HG03442 (cell line): ENCODE results near the gene DTD2.
"Not testable (repeated sequence)": the region's sequence is repeated elsewhere in the genome, so short reads cannot be mapped to it uniquely, and the experiment has no call there.

Source experiments
- ATAC-seq: cut with Tn5 transposase; IDR thresholded peaks from one replicate; pipeline ENCODE4 v1.9.1; 2021; ENCODE audit warnings: mild to moderate bottlenecking, moderate library complexity; ENCODE audit not compliant: unreplicated experiment

DTD2 gene

DNA sequence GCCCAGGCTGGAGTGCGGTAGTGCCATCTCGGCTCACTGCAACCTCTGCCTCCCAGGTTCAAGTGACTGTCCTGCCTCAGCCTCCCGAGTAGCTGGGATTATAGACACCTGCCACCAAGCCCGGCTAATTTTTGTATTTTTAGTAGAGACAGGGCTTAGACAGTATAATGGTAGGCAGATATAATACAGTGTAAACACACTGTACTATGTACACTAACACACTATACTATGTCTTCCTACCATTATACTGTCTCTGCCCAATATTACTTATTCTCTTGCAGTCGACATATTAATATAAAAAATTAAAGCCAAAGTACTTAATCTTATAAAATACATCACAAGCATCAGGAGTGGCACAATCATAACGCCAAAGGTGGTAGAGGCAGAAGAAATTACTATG, 15.0 kb downstream of the DTD2 start:
- ATAC-seq, result no peak

DNA sequence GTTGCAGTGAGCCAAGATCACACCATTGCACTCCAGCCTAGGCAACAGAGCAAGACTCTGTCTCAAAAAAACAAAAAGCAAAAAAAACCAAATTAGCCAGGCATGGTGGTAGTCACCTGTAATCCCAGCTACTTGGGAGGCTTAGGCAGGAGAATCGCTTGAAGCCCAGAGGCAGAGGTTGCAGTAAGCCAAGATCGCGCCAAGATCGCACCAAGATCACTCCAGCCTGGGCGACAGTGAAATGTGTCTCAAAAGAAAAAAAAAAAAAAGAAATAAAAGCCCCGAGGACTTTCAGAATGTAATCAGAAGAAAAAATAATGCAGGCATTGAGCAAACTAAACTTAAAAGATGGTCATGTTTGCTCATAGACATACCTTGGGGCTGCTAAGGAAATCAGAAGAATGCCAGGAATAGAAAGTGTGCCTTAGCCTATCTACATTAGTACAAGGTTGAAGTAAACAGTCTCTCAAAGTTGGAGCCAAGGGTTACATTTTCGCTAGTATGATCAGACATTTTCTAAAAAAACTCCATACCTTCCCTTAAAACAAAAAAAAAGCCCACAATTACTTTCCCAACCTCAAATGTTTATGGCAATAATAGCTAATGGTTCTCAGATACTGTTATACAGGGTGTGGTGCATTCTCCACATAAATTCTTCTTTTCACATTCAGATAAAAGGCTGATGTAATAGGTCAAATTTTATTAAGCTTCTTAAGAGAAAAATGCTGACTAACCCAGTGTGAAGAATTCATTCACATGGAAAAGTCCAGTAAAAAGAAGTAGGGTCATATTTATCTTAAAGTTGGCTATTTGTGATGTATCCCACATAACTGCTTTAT, 15.8 kb downstream of the DTD2 start:
- no peak for ATAC-seq

DNA sequence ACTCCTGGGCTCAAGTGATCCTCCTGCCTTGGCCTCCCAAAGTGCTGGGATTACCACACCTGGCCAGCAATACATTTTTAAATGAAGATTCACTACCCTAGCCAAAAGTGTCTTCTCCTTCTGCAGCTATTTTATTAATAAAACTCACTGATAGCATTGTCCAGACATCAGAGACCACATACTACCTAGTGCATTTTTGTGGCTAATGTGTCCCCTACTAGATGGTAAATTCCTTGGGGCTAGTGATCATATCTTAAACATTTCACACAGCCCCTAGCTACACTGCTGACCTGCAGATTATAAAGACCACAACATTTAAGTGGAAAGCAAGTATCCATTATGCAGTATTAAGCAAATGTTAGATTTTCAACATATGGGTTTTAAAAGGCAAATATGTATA, 17.0 kb downstream of the DTD2 start:
- ATAC-seq, result no peak

DNA sequence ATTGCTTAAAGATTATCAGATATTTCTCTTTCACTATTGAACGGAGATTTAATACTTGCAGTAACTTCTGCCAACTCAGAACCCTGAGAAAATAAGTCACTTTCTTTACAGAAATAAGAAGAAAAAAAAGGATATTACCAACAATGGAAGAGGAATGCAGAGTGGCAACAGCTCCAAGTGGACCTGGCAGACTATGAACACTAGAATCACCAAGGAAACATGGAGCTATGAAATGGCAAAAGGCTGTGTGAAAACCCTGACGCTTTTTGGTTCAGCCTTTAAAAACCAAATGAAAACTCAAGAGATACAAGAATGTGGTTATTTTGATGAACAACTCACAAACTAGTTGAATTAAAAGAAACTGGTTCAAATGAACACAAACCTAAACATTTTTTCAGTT, 17.7 kb downstream of the DTD2 start:
- no peak for ATAC-seq

DNA sequence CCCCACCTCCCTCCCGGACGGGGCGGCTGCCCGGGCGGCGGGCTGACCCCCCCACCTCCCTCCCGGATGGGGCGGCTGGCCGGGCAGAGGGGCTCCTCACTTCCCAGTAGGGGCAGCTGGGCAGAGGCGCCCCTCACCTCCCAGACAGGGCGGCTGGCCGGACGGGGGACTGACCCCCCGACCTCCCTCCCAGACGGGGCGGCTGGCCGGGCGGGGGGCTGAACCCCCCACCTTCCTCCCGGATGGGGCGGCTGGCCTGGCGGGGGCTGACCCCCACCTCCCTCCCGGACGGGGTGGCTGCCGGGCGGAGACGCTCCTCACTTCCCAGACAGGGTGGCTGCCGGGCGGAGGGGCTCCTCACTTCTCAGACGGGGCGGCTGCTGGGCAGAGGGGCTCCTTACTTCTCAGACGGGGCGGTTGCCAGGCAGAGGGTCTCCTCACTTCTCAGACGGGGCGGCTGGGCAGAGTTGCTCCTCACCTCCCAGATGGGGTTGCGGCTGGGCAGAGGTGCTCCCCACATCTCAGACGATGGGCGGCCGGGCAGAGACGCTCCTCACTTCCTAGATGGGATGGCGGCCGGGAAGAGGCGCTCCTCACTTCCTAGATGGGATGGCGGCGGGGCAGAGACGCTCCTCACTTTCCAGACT, 20.1 kb downstream of the DTD2 start:
- not testable (repeated sequence) for ATAC-seq

DNA sequence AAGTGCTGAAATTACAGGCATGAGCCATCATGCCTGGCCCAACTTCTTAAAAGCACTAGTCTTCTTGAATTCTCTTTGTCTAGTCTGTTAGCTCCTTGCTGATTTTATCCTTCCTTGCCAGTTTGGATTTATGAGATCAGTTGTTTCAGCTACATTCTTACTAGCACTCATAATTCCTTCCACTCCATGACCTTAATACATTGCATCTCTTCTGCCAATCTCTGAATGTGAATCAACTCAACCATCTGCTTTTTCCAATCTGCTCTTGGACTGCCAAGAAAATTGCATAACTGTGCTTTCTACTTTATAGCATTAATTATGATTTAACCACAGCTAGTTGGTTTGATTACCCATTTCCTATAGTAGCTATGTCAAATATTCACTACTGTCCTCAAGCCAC, 22.0 kb downstream of the DTD2 start:
- ATAC-seq, result no peak

DNA sequence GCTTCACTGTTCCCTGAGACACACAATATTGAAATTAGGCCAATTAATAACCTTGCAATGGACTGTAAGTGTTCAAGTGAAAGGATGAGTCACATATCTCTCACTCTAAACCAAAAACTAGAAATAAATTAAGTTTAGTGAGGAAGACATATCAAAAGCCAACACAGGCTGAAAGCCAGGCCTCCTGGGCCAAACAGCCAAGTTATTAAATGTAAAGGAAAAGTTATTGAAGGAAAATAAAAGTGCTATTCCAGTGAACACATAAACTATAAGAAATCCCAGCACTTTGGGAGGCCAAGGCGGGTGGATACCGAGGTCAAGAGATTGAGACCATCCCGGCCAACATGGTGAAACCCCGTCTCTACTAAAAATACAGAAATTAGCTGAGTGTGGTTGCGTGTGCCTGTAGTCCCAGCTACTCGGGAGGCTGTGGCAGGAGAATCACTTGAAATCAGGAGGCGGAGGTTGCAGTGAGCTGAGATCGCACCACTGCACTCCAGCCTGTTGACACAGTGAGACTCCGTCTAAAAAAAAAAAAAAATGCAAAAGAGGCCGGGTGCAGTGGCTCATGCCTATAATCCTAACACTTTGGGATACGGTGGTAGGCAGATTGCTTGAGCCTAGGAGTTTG, 26.6 kb downstream of the DTD2 start:
- ATAC-seq, result no peak

DNA sequence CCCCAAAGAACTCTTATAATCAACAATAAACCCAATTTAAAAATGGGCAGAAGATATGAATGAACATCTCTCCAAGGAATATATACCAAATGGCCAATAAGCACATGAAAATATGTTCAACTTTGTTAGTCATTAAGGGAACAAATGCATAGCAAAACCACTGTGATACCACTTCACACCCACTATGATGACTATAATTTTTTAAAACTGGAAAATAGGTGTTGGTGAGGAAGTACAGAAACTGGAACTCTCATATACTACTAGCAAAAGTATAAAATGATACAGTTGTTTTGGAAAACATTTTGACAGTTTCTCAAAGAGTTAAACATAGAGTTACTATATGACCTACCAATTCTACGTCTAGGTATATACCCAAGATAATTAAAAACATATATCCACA, 27.5 kb downstream of the DTD2 start:
- ATAC-seq, result no peak

DNA sequence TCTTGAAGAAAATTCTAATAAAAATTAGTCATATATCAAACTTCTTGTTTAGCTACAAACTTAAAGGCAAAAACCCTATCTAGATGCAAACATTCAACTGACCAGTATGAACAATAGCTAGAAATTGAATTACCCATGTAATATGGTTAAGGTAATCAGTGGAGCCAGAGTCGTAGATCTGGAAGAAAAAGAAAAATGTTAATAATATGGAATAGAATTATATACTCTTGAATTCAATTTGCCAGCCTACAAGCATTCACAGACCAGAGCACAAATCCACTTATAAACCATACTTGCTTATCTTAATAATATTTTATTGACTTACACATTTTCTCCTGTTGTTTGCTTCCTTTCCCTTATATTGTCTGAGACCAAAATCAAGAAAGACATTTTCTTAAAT, 29.3 kb downstream of the DTD2 start:
- no peak for ATAC-seq

DNA sequence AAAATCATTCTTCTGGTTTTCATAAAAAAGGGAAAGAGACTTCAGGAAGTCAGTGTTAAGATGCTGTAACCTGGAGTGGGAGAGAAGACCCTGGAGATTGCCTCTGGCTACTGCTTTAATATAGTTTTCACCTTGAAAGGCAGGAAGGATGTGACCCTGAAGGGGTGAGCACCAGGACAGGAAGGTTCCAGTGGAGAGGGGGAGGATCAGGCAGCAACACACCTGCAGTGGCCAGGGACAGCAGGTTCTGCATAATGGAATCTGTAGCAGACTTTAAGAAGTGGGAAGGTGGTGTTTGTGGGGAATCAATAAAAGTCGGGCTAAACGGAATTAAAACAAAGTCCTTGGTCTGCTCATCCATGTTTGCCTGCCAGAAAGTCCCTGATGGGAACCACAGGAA, 30.6 kb downstream of the DTD2 start:
- ATAC-seq, result no peak

DNA sequence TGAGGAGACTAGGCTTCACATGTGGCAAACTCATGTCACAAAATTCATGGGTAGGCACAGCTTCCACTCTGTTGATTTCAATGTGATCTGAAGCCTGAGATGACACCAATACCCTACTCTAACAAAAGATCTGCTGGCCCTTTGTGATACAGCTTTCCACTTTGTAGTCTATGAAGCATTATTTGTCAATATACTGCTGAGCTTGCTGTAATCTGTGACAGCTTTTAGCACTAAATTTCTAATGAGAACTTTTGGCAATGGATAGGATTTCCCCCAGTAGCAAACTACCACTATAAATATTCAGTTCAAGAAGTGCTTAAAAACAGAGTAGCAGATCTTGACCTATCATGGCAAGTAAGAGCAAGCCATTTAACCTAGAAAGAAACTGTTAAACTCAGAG, 31.4 kb downstream of the DTD2 start:
- ATAC-seq, result no peak

DNA sequence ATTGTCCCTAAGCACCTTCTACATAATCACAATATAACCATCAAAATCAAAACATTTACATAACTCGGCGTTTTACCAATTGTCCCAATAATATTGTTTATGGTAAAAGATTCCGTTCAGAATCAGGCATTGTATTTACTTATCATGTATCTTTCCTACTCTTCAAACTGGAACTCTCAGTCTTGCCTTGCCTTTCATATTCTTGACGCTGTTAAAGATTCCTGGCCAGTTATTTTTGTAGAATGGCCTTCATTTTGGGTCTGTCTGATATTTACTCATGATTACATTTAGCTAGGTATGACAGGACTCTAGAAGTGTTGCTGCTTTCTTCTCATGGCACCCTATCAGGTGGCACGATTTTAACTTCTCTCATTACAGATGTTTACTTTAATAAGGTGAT, 36.1 kb downstream of the DTD2 start:
- ATAC-seq, result no peak

DNA sequence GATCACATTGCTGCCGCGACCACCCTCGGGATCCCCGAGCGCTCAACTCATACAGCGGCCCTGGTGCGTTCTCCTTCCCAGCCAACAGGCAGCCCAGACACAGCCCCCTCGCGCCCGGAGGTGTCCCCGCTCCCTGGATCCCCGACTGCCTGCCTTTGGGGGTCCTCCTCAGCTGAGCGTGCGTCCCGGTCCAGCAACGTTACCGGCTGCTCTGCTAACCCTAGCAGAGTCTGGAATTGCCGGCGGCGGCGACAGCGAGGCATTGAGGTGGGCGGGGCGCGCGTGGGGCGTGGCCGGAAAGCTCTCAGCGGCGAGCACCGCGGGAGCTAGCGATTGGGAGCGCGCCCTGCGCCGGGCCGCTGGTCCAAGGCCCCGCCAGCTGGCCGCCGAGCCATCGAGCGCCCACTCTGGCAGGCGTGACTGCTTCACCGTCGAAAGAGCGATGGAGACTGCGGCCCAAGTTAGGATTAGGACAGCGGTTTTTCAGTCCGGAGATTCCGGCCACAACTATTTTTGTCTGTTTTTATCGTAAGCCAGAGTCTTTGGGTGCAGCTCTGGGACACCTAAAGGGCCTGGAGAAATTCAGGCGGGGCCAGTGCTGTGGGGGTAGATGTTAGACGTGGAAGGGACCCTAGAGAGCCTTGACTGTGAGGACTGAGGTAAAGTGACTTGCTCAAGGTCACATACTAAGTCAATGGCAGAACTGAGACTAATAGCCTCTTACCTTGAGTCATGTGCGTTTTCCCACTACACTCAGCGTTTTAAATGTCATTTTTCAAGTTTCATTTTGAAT, 36.8 kb downstream of the DTD2 start, which contains the start of gene HEATR5A:
HEATR5A (minus strand) TSS at position 232 of the 793 bp plus-strand sequence. CDS start 17,575 bp downstream, outside the sequence.
- ATAC-seq, result peak; percentile 96

DNA sequence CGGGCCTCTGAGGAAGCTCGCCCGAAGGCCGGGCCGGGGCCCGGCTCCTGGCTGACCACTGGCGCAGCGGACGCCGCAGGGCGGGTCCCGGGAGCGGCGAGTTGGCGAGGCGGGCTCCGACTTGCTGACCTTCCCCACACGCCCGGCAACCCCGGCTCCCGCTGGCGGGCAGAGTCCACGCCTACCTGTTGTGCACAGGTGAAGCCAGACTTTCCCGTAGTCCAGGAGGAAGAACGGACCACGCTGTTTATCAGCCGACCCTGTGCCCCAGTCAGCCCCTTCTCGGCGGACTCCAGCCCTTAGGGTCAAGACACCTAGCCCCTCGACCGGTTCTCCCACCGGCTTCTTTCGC, 37.4 kb downstream of the DTD2 start:
- peak; percentile 6 for ATAC-seq

DNA sequence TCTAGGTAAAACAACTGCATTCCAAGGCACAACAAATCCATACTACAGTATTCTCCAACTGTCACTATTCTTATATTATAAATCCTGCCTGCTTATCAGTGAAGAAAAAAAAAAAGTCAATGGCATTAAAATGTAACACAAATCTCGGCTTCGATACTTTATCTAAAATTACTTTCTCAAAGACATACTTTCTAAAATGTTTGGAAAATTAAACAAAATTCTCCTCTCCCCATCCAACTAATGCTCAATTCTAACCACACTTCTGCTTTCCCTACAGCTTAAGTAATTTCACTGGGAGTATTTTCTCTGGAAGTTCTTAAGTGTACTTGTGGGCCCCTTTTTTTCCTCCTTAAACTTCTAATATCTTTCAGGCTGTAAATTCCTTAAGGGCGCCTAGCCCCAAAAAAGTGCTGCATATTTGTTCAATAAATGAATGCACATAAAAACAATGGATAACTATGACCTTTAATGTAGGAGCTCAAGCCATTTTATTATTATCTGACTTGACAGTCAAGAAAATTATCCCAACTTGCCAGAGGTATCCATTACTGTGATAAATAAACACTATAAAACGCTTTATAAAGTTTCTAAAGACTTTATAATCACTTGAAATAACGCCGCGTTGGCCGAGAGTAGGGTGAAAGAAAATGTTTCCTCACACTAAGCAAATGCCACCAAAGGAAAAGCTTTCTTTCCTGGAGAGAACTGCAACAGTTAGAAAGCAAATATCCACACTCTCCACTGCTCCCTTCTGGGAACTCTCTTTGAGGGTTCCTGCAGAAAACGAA, 37.9 kb downstream of the DTD2 start:
- no peak for ATAC-seq

DNA sequence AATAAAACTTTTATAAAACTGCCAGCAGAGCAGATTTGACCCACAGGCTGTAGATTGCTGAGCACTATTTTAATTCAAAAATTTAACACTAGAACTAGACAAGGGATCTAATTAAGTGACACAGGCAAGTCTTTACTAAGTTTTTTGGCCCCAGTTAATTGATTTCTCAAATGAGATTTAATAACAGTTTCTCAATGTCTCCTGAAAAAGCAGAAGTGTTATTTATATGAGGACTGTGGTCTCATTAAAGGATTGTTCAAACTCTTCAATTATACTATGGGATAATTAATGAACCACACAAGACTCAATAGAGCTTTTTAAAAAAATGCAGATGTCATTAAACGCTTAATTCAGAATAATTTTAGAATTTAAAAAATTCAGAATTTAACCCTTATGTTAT, 38.9 kb downstream of the DTD2 start:
- no peak for ATAC-seq

DNA sequence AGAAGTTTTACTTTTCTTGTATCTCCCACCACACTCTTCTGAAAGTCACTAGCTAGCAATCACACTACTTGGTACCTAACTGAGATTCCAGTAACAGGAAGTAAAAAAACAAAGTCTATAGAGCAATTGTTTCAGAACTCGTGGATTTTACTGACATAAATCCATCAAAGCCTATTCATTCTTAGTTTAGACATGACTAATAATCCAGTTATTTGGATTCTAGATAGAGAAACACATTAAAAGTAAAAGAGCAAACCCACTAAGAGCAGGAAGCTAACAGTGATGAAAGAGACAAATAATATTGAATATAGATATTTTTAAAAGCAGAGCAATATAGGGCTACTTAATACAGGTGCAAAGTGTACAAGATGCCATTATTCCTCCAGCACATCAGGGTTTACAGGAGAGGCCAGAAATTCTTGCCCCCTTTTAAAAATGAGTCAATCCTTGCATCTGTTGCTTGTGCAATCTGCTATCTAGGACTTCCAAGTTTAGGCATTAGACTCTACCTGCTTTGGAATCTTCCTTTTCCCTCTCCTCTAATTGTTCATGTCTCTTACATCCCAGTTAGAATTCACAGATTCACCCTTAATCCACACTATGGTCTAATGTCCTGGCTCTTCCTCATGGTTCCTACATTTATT, 43.0 kb downstream of the DTD2 start:
- no peak for ATAC-seq

DNA sequence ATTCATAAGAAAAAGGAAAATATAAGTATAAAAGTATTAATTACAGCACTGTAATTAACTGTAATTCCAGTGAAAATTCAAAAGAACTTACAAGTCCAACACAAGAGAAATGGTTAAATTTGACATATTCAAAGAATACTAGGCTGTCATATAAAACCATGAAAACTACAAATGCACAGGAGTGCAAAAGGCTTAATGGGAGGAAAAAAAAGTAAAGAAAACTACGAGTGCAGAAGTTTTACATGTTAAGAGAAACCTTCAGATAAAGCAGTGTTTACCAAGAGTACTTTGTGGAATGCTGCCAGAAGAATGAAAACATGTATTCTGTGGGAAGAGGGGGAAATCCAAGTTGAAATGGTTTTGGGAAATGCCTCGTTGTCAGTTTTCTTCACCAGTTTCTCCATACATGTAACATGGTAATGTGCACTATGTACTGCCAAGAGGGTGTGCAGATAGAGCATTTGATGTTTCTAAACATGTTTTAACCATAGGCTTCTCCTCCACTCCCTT, 46.0 kb downstream of the DTD2 start:
- ATAC-seq, result no peak

DNA sequence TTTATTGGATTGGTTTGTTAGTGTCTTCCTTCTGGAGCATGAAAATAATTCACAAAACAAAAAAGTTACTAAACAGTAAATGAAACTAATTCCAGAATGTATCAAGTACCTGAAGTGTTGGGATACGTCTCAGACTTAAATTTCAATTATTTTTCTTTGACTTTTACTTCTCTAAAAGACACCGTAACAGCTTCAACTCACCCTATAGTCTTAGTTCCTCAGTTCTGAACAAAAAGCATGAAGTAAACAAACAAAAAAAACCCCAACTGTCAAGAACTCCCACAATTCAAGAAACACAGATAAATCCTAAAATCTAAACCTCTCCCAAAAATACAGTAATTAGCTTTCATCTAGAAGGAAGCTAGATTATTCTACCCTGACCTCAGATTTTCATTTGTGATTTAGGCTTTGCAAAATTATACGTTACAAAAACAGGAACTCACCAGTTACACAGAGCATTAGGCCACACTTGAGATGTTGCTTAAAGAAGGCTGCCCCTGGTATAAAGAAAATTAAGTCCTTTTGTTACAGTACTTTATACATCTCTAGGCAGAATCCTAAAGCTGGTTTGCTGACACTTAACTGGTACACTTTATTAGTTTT, 47.2 kb downstream of the DTD2 start:
- ATAC-seq, result no peak
